NOMO-1 treated with DMSO at 0.1 percent for 48 hours (cell line): Measurements from ENCODE around the gene HAND2.

Experiments
- DNase-seq: peaks from one replicate; lab custom pipeline; 2025; ENCODE audit not compliant: unreplicated experiment; lab: John Stamatoyannopoulos, UW

Gene HAND2

GRCh38 chr4:173536808-173537429 is 6.9 kb upstream of the HAND2 start:
- DNase-seq: no peak

GRCh38 chr4:173535957-173536356 is 5.9 kb upstream of the HAND2 start:
- DNase-seq: no peak

GRCh38 chr4:173535165-173535902 is 5.3 kb upstream of the HAND2 start:
- DNase-seq: peak; percentile 28

- DNase-seq: no peak
Observed at GRCh38 chr4:173534434-173534833, 4.4 kb upstream of the HAND2 start.

GRCh38 chr4:173532725-173533511 is 2.9 kb upstream of the HAND2 start:
- DNase-seq: no peak

GRCh38 chr4:173531086-173531965 is 1.3 kb upstream of the HAND2 start:
- no peak for DNase-seq

- DNase-seq: no peak
Observed at GRCh38 chr4:173530326-173531085, 477 bp upstream of the HAND2 start.

- DNase-seq: no peak
Observed at GRCh38 chr4:173528378-173529321, 1.4 kb downstream of the HAND2 start.

GRCh38 chr4:173527103-173527891 is 2.7 kb downstream of the HAND2 start:
- no peak for DNase-seq

GRCh38 chr4:173526724-173527102 is 3.3 kb downstream of the HAND2 start:
- no peak for DNase-seq

- no peak for DNase-seq
Observed at GRCh38 chr4:173526027-173526482, 4.0 kb downstream of the HAND2 start.

GRCh38 chr4:173525118-173526011 is 4.7 kb downstream of the HAND2 start:
- DNase-seq: no peak

- DNase-seq: no peak
Observed at GRCh38 chr4:173524218-173525117, 5.6 kb downstream of the HAND2 start.

- DNase-seq: no peak
Observed at GRCh38 chr4:173522951-173523395, 7.1 kb downstream of the HAND2 start.

- no peak for DNase-seq
Observed at GRCh38 chr4:173522160-173522950, 7.7 kb downstream of the HAND2 start.
